HG03565 (cell line): ENCODE results near the gene PLXNB3.
"Not testable (repeated sequence)": the region's sequence is repeated elsewhere in the genome, so short reads cannot be mapped to it uniquely, and the experiment has no call there.

Experiments
- ATAC-seq: cut with Tn5 transposase; IDR thresholded peaks from one replicate; pipeline ENCODE4 v1.9.1; 2021; ENCODE audit warnings: mild to moderate bottlenecking, moderate library complexity; ENCODE audit not compliant: unreplicated experiment

Gene PLXNB3

DNA sequence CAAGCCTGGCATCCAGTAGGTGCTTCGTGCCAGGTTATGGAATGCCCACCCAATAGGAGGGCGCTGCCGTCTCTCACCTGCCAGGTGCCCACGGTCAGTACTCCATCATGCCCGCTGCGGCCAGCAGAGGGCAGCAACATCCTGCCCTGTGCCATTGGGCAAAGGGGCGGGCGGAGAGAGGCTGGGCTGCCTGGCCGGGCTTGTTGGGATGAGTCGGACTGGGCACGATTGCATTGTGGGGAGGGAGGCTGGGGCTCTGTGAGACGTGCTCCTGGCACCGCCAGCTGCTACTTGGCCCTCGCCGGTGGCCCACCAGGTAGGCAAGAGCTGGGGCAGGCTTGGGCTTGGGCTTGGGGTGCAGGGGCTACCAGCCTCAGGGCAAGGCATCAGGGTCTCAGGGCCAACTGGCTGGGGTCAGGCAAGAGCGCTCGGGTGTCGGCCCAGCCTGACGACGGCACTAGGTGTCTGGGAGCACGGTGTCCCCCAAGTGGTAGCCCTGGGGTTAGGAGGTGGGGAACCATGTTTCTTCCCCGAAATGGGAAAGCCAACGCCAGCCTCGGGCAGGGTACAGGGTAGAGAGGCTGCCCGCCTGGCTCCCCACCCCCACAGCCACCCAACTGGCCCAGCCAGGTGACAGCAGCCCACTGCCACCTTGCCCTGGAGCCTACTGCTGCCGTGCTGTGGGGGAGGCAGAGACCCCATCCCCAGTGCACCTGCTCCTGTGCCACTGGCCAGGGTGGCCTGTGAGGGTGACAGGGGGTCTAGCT is at the start of gene PLXNB3:
PLXNB3 (plus strand) TSS at position 261 of the 767 bp plus-strand sequence. CDS start 1,287 bp downstream, outside the sequence.
- no peak for ATAC-seq

DNA sequence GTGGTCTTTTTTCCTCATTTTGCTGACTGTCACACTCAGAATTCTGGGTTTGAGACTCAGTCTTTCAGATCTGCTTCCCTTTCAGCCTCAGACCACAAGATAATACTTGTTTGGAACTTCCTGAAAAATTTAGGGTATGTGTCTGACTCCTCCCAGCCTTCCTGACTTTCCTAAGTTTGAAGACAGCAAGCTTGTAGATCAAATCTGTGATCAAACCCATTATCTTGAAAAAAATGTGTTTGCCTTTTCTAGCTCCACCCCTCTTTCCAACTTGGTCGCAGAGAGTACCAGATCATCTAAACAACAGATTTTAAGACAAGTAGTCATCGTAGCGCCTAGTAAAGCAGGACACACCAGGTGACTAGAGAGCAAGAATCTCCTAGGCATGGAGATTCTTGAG is 49.8 kb upstream of the PLXNB3 start:
- ATAC-seq, result no peak

- no peak for ATAC-seq
Measured at GRCh38 chrX:153717445-153717844, 46.6 kb upstream of the PLXNB3 start.

GRCh38 chrX:153719238-153719637 is 44.8 kb upstream of the PLXNB3 start:
- ATAC-seq, result no peak

DNA sequence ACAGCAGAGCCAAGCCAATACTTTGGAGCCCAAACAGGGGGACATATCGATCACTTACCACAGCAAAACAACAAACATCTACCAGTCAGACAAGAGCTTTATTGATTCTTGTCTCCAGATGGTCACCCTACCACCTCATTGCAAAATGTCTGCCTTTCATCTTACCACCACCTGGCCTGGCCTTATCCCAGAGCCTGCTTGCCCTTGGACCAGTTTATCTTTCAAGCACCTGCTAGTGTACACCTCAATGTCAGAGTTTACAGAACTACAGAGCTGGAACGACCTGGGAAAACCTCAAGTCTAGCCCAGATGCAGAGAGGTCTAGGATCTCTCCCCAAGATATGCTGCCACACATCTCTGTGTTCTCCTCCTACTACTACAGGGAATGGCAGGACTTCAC is 44.3 kb upstream of the PLXNB3 start:
- ATAC-seq, result no peak

GRCh38 chrX:153722704-153723350 is 41.2 kb upstream of the PLXNB3 start:
- no peak for ATAC-seq

- ATAC-seq, result peak; percentile 21
Measured at GRCh38 chrX:153723351-153724251, 40.4 kb upstream of the PLXNB3 start.

DNA sequence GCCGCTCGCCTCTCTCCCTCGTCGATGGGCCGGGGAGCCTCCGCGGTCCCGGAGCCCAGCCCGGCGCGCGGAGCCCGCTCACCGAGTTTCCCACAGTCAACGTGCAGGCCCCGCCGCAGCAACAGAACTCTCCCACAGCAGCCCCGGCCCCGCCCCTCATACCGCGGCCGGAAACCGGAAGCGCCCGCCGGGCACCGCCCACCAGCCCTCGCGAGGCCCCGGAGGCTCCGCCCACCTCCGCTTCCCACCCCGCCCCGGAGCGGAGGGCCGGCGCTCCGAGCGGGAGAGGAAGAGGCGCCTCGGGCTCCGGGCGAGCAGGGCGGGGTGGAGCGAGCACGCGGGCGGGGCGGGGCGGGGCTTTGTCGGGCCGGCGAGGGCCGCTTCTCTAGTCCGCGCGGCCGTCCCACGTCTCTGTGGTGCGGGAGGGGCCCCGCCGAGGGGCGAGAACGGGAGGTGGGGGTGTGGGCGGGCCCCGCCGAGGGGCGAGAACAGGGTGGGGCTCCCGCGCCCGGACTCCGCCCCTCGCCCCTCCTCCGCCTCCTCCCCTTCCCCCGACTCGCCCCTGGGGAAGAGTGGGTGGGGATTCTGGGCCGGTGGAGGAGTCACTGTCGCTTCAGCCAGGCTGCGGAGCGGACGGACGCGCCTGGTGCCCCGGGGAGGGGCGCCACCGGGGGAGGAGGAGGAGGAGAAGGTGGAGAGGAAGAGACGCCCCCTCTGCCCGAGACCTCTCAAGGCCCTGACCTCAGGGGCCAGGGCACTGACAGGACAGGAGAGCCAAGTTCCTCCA is 39.6 kb upstream of the PLXNB3 start, which contains the start of the genes ABCD1 and BCAP31:
ABCD1 (plus strand) TSS at position 605 of the 787 bp plus-strand sequence. CDS start 411 bp downstream, outside the sequence.
BCAP31 (minus strand) TSS at position 136 of the 787 bp plus-strand sequence. CDS start 1,143 bp downstream, outside the sequence.
- ATAC-seq, result peak; percentile 47

- no peak for ATAC-seq
Measured at GRCh38 chrX:153725039-153725831, 38.8 kb upstream of the PLXNB3 start.

GRCh38 chrX:153725832-153726285 is 38.2 kb upstream of the PLXNB3 start:
- ATAC-seq, result no peak

GRCh38 chrX:153726286-153727122 is 37.5 kb upstream of the PLXNB3 start:
- ATAC-seq, result no peak

DNA sequence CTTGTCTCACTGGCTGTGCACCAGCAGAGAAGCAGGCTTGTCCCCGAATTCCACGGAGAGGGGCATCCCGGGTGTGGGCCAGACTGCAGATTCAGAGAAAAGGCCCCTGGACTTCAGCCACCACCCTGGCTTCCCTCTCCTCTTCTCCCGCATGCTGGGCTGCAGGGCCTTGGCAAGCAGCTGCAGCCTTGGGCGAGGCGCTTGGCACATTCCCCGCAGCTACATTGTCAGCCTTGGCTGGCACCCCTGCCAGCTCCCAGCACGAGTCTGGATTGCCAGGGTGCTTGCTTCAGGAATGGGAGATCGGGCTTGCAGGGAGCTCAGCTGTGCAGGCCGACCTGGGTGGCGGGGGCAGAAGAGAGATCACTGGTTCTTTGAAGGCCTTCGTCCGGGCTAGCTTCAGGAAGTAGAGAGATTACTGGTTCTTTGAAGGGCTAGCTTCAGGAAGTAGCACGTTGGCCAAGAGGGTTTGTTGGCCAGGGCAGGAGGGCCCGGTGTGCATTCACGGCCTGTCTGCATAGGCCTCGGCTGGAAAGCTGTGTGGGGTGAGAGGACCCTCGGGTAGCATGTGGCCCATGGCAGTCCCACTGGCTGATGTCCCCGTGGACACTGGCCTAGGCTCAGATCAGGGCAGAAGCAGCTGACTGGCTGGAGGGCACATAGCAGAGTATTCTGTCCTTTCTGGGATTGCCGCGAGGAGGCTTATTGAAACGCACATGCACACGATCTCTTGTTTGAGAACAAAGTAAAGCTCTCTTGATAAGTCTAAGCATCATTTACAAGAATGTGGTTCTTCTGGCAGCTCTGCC is 36.7 kb upstream of the PLXNB3 start:
- ATAC-seq, result no peak

DNA sequence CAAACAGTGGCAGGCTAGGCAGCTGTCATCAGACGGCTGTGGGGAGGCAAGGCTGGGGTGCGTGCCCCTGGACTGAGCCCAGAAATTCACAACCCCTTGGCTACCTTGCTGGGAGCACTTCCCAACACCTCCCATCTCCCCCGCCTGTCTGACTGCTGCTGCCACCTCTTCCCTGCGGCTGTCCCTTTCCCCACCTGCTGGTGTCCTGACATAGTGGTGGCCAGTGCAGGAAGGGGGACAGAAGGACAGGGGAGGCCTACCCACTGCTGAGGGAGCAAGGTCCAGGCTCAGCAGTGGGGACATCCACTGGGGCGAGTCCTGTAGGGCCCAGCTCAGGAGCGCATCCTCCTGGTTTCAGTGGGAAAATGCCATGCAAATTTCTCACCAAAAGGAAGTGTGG is 36.0 kb upstream of the PLXNB3 start:
- ATAC-seq, result no peak

DNA sequence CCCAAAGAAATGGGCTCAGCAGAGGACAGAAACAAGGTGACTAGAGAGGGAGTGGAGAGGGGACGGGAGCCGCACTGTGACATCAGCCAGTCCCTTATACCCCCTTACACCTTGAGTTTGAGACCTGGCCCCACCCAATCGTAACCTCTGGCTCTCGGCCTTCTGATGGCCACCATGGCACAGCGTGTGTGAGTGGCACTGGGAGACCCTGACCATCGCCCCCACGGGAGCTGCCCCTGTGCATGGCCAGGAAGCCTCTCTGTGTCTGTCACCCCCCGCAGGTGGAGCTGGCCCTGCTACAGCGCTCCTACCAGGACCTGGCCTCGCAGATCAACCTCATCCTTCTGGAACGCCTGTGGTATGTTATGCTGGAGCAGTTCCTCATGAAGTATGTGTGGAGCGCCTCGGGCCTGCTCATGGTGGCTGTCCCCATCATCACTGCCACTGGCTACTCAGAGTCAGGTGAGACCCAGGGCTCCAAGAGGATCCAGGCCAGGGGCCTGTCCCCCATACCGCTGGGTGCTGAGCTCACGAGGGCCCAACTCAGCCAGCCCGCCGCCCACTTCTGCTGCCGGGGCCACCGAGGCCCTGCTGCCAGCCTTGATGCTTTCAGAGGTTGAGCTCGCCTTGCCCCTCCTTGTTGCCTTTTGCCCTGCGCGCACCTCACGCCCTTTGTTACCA is 35.0 kb upstream of the PLXNB3 start:
- ATAC-seq, result no peak

- not testable (repeated sequence) for ATAC-seq
Measured at GRCh38 chrX:153730115-153730514, 33.9 kb upstream of the PLXNB3 start.

DNA sequence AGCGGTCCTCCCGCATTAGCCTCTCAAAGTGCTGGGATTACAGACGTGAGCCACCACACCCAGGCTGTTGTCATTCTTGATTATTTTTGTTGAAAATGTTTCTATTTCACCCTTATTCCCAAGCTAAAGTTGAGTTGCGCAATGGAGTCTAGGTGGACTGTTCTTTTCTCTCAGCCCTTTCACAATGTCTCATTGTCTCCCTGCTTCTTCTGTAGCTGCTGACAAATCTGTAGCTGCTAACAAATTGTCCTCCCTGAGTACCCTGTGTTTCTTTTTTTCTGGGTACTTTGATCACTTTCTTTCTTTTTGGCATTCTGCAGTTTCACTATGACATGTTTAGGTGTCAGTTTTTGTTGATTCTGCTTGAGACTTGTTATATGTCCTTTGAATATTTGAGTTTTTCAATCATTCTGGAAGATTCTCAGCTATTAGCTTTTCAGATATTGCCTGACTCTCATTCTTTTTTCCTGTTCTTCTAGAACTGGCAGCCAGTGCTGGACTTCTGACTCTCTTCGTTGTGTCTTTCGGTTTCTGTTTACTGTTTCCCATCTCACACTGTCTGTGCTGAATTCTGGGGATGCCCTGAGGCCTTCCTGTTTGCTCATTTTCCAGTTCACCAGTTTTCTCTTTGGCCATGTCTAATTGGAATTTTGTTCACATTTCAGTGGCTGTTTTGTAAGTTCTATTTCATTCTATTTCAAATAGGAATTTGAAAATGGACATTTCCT is 32.8 kb upstream of the PLXNB3 start:
- ATAC-seq, result no peak

- no peak for ATAC-seq
Measured at GRCh38 chrX:153731845-153732215, 32.2 kb upstream of the PLXNB3 start.
